CD4-positive, alpha-beta T cell treated with Interleukin-10 for 1 hour (primary cell): ENCODE results near the gene GTPBP1.

Source experiments
- DNase-seq: peaks from one replicate; pipeline ENCODE4 v3.0.0-alpha.2; 2020

Gene GTPBP1

GRCh38 chr22:38705235-38706100, at the start of gene GTPBP1:
Gene GTPBP1, plus strand, starts transcription at chr22:38705944. Its CDS starts 12 bp downstream, at chr22:38705956.
- peak; percentile 100 for DNase-seq

DNA sequence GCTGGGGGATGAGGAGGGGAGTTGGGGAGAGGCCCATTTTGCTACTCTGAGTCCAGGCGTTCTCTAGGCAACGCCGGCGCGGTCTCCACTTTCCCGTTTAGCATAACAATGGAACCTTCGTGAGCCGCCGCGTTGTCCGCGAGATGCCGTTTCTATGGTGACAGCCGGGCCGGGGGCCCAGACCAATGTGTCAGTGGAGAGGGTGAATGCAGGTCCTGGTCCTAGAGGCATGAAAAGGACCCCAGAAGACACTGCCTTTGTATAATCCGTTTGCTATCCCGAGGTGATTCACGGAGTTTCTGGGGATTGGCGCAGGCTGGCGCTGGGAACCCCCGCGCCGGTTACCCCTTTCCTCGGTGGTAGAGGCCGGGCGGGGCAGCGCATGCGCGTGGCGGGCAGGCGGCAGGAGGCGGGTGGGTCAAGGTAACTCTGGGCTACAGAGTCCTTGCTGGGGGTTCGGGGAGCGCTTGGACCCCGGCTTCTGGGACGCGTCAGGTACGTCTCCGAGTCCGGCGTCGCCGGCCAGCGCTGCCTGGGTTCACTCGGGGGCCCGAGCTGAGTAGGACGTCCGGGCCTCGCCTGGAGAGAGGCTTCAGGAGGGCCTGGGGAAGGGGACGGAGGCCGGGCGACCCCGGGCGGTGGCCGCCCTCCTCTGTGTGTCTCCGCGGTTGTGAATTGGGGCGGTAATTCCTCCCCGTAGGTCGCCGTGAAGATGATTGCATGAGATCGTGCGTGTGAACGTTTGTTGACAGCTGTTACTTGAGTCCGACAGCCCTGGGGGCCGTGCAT, 49.3 kb upstream of the GTPBP1 start, which contains the start of the genes CBY1 and FAM227A:
CBY1 (plus strand) TSS at position 383 of the 789 bp plus-strand sequence. CDS start 11,417 bp downstream, outside the sequence.
FAM227A (minus strand) TSS at position 137 of the 789 bp plus-strand sequence. CDS start 6,224 bp downstream, outside the sequence.
- DNase-seq: peak; percentile 88

DNA sequence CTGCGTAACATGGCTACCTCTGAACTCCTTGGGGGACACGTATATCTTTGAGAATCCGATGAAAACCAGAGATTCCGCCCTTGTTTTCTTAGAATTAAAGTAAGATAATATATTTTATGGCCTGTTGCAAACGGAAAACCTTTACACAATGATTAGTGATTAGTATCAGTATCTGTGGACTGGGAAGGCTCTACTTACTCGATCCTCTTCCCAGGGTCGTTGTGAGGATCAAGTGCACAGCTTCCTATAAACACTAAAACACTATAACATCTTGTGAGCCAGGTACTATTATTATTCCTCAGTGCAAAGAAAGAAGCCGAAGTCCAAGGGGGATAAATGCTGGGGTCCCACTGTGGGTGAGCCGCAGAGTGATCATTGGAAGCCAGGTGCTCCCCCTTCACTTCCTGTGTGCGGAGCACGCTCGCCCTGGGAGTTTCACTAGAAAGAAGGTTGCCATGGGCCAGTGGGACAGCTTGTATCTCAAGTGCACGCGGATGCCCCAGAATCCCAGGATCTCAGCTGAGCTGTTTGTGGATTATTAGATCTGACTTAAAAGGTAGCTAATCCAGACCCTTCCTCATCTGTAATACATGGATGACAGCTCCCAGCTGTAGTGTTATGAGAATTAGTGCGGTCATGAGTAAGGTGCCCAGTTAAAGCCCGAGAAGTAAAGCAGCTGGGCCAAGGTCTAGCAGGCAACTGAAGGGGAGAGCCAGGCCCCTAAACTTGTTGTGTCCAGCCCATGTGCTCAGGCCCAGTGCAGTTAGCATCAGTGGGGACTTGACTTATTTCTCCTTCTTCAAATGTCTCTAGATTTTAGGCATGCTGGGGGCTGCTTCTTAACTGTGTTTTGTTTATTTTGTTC, 48.5 kb upstream of the GTPBP1 start:
- peak; percentile 37 for DNase-seq

DNA sequence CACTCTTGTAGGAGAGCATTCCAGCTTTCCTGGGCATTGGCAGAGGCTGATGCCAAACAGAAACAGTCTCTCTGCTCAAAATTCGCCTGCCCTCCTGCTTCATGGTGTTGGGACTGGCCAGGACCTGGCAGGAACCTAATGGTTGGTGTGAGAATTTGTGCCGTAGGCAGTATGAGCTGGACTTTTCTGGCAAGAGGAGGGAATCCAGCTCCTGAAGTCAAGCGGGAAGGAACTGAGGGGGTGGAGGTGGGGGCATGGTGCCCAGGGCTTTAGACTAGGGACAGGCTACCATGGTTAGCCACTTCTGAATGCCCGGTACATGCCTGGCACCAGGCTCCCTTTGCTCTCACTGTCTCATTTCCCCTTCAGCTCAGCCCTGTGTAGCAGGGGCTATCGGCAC, 30.9 kb upstream of the GTPBP1 start:
- DNase-seq: no peak

GRCh38 chr22:38675833-38676232, 29.9 kb upstream of the GTPBP1 start:
- no peak for DNase-seq

DNA sequence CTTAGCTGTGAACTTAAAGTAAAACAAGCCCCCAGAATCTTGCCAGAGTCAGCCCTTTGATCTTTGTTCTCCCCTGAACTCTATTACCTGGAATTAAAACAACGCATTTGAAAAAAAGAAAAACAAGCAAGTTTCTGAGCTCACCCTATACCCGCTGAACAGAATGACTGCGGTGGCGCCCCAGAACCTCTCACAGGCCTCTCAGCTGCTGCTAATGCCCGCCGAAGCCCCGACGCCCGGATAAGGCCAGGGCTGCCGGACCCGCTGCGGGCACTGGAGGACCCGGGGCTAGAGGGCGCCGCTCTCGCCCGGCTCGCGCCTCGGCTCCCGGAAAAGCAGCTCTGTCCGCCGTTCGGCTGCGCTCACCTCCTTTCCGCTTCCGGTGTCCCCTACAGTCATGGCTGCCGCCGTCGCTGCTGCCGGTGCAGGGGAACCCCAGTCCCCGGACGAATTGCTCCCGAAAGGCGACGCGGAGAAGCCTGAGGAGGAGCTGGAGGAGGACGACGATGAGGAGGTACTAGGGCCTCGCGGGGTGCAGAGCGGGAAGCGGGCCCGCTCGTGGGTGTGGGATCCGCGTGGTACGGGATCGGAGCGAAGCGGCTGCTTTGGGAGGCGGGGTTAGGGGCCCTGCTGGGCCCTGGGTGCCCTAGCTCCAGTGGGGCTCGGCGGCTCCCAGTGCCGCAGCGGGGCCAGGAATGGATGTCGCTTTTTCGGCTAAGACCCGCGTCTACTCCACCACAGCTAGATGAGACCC, 24.0 kb upstream of the GTPBP1 start, which contains the start of gene TOMM22:
TOMM22 (plus strand) TSS at position 376 of the 754 bp plus-strand sequence; CDS start at position 398, 22 bp downstream.
- DNase-seq: peak; percentile 87

DNA sequence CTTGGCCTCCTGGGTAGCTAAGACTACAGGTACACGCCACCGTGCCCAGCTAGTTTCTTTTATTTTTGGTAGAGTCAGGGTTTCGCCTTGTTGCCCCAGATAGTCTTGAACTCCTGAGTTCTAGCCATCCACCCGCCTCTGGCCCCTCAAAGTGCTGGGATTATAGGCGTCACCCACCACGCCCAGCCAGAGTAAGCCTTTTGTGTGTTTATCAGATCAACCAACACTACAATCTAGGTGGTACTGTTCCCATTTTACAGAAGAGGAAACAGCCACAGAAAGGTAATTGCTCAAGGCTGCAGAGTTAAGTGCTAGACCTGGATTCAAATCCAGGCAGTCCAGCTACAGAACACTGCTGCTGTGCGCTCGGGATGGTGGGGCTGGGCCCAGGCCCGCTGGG, 20.8 kb upstream of the GTPBP1 start:
- no peak for DNase-seq

DNA sequence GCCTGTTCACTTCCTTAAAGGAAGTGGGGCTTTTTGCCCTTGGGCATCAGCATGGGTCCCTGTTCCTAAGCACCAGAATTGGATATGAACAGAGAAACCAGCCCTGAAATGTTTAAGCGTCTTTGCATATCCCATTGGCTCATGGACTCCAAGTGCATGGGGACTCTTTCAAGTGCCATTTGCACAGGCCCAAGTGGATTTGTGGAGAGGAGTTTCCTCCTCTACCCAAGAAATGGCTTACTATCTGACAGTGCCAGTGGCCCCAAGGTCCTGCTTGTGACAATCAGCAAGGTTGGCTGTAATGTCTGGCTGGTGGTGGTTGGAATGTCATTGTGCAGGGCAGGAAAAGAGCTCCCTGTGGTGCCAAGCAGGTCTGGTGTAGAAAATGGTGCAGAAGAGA, 20.0 kb upstream of the GTPBP1 start:
- no peak for DNase-seq

GRCh38 chr22:38689651-38690050, 16.1 kb upstream of the GTPBP1 start:
- no peak for DNase-seq

- no peak for DNase-seq
Observed at GRCh38 chr22:38694049-38694448, 11.7 kb upstream of the GTPBP1 start.

DNA sequence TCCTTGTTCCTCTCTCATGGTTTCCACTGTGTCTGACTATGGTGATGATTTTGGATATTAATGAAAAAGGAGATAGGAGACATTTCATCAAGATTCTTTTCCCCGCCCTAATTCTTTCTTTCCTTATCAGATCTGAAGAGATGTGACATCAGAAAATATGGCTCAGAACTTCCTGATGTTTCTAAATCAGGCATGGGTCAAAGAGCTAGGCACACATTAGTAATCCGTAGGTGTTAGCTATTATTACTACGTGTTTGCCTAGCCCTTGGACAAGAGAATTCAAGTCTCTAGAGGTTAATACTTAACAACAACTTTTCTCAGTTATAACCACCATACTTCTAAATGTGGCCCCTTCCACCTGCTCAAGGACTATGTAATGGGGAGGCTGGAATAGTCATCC, 10.8 kb upstream of the GTPBP1 start:
- DNase-seq: no peak

DNA sequence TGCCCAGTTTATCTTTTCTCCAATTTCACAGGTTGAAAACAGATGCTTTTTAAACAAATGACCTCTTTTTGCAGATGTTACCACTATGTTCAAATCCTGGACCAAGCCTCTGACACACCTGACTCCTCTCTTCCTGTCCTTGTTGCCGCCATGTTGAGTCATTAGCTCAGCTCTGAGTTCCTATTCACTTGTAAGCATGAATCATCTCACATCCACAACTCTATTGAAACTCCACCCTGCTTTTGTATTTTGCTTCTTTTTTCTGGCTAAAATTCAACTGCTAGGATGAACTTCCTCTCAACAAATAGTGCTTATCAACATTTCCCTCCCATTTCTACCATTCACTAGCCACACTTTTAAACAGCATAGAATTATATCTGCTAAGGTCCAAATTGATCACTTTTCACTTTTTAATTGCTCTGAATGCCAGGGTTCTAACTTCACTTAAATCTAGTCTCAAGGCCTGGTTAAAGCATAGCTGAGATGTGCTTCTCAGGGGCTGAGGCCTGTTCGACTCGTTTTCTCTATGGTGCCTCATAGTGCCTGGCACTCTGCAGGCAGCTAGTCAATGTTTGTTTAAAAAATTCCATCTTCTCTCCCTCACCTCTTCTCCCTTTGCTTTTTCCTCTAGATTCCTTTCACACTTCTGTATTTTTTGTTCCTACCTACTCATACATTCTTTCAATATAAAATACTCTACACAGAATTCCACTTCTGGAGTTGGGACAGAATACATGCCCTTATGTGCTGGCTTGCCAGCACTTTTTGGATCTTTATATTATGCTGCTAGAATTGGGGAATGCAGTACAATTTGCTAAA, 8.9 kb upstream of the GTPBP1 start:
- peak; percentile 32 for DNase-seq

- DNase-seq: no peak
Observed at GRCh38 chr22:38697425-38698089, 8.2 kb upstream of the GTPBP1 start.

DNA sequence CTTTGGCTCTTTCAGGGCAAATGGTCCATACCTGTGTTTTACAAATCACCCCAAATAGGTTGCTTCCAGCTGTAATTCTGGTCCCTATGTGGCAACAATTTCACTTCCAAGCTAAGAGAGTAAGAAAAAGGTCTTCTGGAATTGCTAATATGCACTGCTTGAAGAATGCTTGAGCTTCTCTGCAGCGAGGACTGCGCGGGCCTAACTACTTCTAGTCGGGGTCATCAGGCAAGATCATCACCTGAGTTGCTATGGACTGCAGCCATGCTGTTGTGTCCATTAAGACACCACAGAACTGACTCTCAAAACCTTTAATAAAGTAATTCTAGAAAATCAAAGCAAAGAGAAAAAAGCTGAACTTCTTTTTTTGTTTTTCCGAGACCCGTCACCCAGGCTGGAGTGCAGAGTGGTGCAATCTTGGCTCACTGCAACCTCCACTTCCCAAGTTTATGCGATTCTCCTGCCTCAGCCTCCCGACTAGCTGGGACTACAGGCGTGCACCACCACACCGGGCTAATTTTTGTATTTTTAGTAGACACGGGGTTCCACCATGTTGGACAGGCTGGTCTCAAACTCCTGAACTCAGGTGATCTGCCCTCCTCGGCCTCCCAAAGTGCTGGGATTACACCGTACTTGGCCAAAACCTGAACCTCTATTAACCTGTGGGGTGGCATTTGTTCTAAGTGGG, 7.2 kb upstream of the GTPBP1 start:
- no peak for DNase-seq

DNA sequence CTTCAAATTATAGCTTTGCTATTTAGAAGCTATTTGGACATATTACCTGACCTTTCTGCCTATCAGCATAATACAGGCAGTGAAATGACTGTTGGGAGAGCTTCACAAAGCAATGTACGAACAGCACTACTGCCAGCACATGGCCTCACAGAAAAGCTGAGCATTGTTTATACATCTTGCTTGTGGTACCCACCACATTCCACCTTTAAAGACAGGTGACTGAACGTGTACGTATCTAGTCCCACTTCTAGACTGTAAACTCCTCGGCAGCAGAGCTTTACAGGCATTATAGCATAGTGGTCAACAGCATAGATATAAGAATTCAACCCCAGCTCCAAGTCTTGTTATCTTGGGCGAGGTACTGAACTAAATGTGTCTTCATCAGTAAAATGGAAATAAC, 6.6 kb upstream of the GTPBP1 start:
- DNase-seq: no peak

DNA sequence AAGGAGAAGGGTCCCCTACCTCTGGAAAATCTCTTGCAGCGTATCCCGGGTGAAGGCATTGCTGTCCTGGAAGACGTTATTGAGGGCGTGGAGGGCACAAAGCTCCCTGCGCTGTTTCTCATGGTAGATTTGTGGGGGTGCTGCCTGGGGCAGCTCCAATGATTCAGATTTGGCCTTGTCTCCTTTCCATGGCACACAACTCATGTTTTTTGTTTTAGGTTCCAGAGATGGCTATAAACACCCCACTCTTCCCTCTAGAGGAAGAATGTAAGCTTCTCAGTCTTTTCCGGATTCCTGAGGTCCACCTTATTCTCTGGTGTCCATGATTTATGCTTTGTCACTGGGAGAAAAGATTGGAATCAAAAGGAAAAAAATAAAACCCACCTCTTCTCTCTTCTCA, 6.0 kb upstream of the GTPBP1 start:
- DNase-seq: no peak

DNA sequence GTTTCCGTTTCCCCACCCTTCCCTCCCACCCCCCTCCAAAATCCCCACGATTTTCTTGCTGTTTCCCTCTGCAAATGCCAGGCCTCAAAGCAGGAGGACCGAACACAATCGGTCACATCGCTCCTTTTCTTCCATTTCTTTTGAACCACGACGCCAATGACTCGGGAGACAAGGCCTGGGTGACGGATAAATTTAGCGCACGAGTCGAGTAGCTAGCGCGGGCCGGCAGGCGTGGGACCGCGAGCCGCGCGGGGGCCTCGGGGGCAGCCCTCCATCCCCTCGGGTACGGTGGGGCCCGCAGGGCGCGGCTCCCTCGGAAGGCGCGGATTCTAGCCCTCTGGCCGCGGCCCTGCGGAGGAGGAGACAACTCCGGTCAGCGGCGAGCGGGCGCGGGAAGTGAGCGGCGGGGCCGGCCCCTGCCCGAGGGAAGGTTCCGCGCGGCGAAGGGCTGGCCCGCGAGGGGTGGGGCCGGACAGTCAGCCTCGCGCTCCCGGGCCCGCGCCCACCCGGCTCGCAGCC, 5.4 kb upstream of the GTPBP1 start:
- DNase-seq: peak; percentile 47

DNA sequence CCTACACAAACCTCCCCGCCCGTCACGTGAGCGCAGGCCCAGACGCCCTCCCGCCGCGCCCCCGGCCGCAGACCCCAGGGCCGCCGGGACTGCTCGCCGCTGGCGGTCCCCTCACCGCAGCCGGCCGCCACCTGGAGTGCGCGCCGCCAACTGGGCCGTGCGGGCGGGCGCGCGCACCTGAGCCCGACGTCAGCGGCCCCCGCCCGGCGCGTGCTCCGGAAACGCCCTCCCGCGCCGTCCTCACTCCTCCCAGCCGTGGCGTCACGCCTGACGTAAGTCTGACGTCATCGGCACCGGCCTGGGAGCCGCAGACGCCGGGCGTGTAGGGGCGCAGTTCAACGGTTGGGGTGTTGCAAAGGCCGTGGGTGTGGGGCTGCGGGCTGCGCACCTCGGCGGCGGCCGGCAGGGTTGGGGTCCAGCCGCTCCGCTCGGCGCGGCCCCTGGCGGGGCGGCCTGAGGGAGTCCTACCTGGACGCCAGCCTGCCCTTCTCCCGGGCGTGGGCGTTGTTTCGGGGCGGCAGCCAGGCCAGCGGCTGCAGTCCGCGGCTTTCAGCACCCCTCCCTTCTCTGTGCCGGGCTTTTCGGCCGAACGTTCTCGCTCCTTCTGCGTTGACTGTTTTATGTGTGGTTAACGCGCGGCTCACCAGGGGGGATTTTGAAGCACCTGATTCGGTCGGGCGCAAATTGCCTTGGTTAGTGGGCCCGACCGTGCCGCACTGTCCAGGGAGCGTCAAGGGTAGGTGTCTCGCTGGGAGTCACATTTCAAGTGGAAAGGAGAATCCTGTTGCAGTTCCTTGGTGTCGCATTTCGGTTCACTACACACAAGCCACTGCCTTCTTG, 4.7 kb upstream of the GTPBP1 start, which contains the start of gene JOSD1:
JOSD1 (minus strand) TSS at position 155 of the 840 bp plus-strand sequence. CDS start 956 bp downstream, outside the sequence.
- peak; percentile 98 for DNase-seq
